Measurements from ENCODE around the gene MACROH2A2.

GRCh38 chr10:70158113-70158512, 105.5 kb downstream of the MACROH2A2 start:
- TF ChIP-seq RBBP5 (IDR thresholded peaks at IDR 0.05; ENCODE audit: borderline replicate concordance, low read depth, low read length) (no peak), YY1 (IDR thresholded peaks at IDR 0.05; ENCODE audit: low read depth, low read length) (no peak), POLR2A (IDR thresholded peaks at IDR 0.05; ENCODE audit: control extremely low read depth in 1 of 2, low read depth in 2 of 2, low read length in 2 of 2) (no peak), CREB1 (IDR thresholded peaks at IDR 0.05) (no peak)
- TF ChIP-seq, protein P1, sequence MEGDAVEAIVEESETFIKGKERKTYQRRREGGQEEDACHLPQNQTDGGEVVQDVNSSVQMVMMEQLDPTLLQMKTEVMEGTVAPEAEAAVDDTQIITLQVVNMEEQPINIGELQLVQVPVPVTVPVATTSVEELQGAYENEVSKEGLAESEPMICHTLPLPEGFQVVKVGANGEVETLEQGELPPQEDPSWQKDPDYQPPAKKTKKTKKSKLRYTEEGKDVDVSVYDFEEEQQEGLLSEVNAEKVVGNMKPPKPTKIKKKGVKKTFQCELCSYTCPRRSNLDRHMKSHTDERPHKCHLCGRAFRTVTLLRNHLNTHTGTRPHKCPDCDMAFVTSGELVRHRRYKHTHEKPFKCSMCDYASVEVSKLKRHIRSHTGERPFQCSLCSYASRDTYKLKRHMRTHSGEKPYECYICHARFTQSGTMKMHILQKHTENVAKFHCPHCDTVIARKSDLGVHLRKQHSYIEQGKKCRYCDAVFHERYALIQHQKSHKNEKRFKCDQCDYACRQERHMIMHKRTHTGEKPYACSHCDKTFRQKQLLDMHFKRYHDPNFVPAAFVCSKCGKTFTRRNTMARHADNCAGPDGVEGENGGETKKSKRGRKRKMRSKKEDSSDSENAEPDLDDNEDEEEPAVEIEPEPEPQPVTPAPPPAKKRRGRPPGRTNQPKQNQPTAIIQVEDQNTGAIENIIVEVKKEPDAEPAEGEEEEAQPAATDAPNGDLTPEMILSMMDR (IDR thresholded peaks at IDR 0.05; ENCODE audit: control extremely low read depth in 1 of 3, insufficient read depth in 1 of 3, low read depth in 1 of 3, low read length in 3 of 3), result no peak
